CD4-positive, alpha-beta memory T cell (primary cell): ENCODE results near the gene ACTA2. TPM values are rescaled to one million over a fixed set of nuclear protein-coding genes. Genes with fewer than 3 reads are reported as not detected.
A peak's percentile ranks its signal among the peaks of the same experiment; 100 is the strongest.

Source experiments
- CTCF ChIA-PET: fragments of 350-600 bp; sonication (Branson Sonifier 250); formaldehyde crosslinking; loops from one replicate; lab custom pipeline; 2021; ENCODE audit warnings: inconsistent platforms; ENCODE audit not compliant: partially characterized antibody; lab: Charles Lee
- POLR2A ChIA-PET: fragments of 350-600 bp; sonication (Branson Sonifier 250); formaldehyde crosslinking; loops from one replicate; lab custom pipeline; 2021; ENCODE audit not compliant: partially characterized antibody; lab: Charles Lee
- DNase-seq, 5 donors: peaks; one replicate each; pipeline versions ENCODE4 v3.0.0 to v3.0.0-alpha.2; 2020 to 2022; ENCODE audit warnings: mixed read lengths in 1 of 5
- H3K27ac ChIP-seq: one replicate; pipeline ENCODE4 v1.7.0; 2013; ENCODE audit warnings: low read depth, low read length
- H3K27me3 ChIP-seq: 2 replicates; pipeline ENCODE4 v1.7.0; 2013; ENCODE audit warnings: mild to moderate bottlenecking, low read length, moderate library complexity; ENCODE audit not compliant: insufficient read depth
- H3K36me3 ChIP-seq: 2 replicates; pipeline ENCODE4 v1.7.0; 2013; ENCODE audit warnings: mild to moderate bottlenecking, low read length, moderate library complexity; ENCODE audit not compliant: insufficient read depth
- H3K4me1 ChIP-seq: 2 replicates; pipeline ENCODE4 v1.7.0; 2013; ENCODE audit warnings: mild to moderate bottlenecking, low read length, moderate library complexity; ENCODE audit not compliant: insufficient read depth
- H3K4me3 ChIP-seq, 2 donors: one replicate each; pipeline ENCODE4 v1.7.0; 2013; ENCODE audit warnings: low read length in 2 of 2, mild to moderate bottlenecking in 1 of 2
- H3K9me3 ChIP-seq, 2 donors: one replicate each; pipeline ENCODE4 v1.7.0; 2013; ENCODE audit warnings: low read length in 2 of 2, control low read depth in 1 of 2; ENCODE audit not compliant: control insufficient read depth in 1 of 2
- H3K27ac Mint-ChIP-seq, 7 donors: one replicate each; pipeline ENCODE4 v1.8.0; 2020 to 2021; ENCODE audit warnings: mixed read lengths in 7 of 7, mild to moderate bottlenecking in 6 of 7, inconsistent platforms in 3 of 7, moderate library complexity in 3 of 7
- H3K27me3 Mint-ChIP-seq, 2 donors: one replicate each; pipeline ENCODE4 v1.8.0; 2020 to 2021; ENCODE audit warnings: mixed read lengths in 2 of 2
- H3K36me3 Mint-ChIP-seq, 2 donors: one replicate each; pipeline ENCODE4 v1.8.0; 2020 to 2021; ENCODE audit warnings: mixed read lengths in 2 of 2, inconsistent platforms in 1 of 2, mild to moderate bottlenecking in 1 of 2
- H3K4me1 Mint-ChIP-seq, 4 donors: one replicate each; pipeline ENCODE4 v1.8.0; 2020 to 2021; ENCODE audit warnings: mixed read lengths in 4 of 4, mild to moderate bottlenecking in 1 of 4
- H3K4me3 Mint-ChIP-seq, 8 donors: one replicate each; pipeline ENCODE4 v1.8.0; 2020 to 2021; ENCODE audit warnings: mixed read lengths in 8 of 8, mild to moderate bottlenecking in 7 of 8, moderate library complexity in 6 of 8, inconsistent platforms in 3 of 8
- H3K9me3 Mint-ChIP-seq, 8 donors: one replicate each; pipeline ENCODE4 v1.8.0; 2020 to 2021; ENCODE audit warnings: mixed read lengths in 8 of 8, mild to moderate bottlenecking in 5 of 8, inconsistent platforms in 3 of 8, moderate library complexity in 1 of 8
- intact Hi-C: fragments of 100-400 bp; cut with micrococcal nuclease; formaldehyde crosslinking; loops from one replicate; pipeline ENCODE4 v1.15.1; 2023
- polyA plus RNA-seq, 2 donors: library from polyadenylated mRNA; unstranded; fragments of 300-500 nt; fragmentation: Illumina TruSeq; gene quantifications; one replicate each; pipeline ENCODE4 v1.2.3, GENCODE V29; 2021
- total RNA-seq, 2 experiments: library from RNA; stranded (reverse); gene quantifications; one replicate each; pipeline ENCODE4 v1.2.3, GENCODE V29; 2021

The ACTA2 gene
- total and polyA plus RNA-seq, 4 experiments from 2014 or later = 9.1 to 13.2 (median 11.5) TPM

- Histone ChIP-seq H3K27ac (no peak overlapping the region), H3K36me3 (no peaks in the 10 kb centered on the region), H3K27me3 (no peaks in the 10 kb centered on the region), H3K4me3 (no peak overlapping the region), H3K4me1 (peaks cover 25% of the 10 kb centered on the region), H3K9me3 (no peaks in the 10 kb centered on the region)
- H3K9me3 Mint-ChIP-seq = no peaks in the 10 kb centered on the region
- H3K36me3 Mint-ChIP-seq = peaks cover 0 to 3% of the 10 kb centered on the region in 2 donors
- intact Hi-C loops = no loop called here
- no peaks in the 10 kb centered on the region for H3K27me3 Mint-ChIP-seq
- CTCF ChIA-PET = interaction anchor here (0.7 to 2.0 kb wide), 6 partner anchors 26 to 257 kb away, joined by 3 to 9 read pairs (median 3); partner anchors contain the start of gene FAS
- POLR2A ChIA-PET = interaction anchor here (0.6 to 4.1 kb wide), 3 partner anchors 30 to 458 kb away, joined by 3 to 31 read pairs (median 3); partner anchors contain the start of gene FAS
- H3K27ac Mint-ChIP-seq = peak overlapping the region in 2 of 7 donors; percentile 38 to 68
- peaks cover 18 to 33% (median 26%) of the 10 kb centered on the region in 4 donors for H3K4me1 Mint-ChIP-seq
- no peak for DNase-seq
- H3K4me3 Mint-ChIP-seq = peak overlapping the region in 1 of 8 donors; percentile 37
Observed at GRCh38 chr10:88960802-88961201, 8.2 kb upstream of the ACTA2 start.

GRCh38 chr10:88958721-88959120, 6.1 kb upstream of the ACTA2 start:
- H3K9me3 Mint-ChIP-seq = no peaks in the 10 kb centered on the region
- ChIA-PET CTCF (interaction anchor here (0.9 kb wide), 1 partner anchor 13 kb away, joined by 3 read pairs; no protein-coding TSS in a partner anchor), POLR2A (interaction anchor here (1.3 kb wide), 1 partner anchor 32 kb away, joined by 3 read pairs; the partner anchor contains the start of gene FAS)

GRCh38 chr10:88957381-88957780, 4.8 kb upstream of the ACTA2 start:
- CTCF ChIA-PET = interaction anchor here (1.0 to 1.8 kb wide), 2 partner anchors 23 to 24 kb away, joined by 3 to 4 read pairs; no protein-coding TSS in a partner anchor
- Histone ChIP-seq H3K9me3 (no peaks in the 10 kb centered on the region), H3K4me3 (no peak overlapping the region), H3K36me3 (no peaks in the 10 kb centered on the region), H3K27ac (no peak overlapping the region), H3K27me3 (no peaks in the 10 kb centered on the region), H3K4me1 (peaks cover 15% of the 10 kb centered on the region)
- Mint-ChIP-seq H3K27me3 (no peaks in the 10 kb centered on the region), H3K27ac (peak overlapping the region in 1 of 7 donors; percentile 26), H3K9me3 (no peaks in the 10 kb centered on the region), H3K4me3 (no peak overlapping the region), H3K36me3 (peaks cover 0 to 5% of the 10 kb centered on the region in 2 donors), H3K4me1 (peaks cover 15 to 22% (median 19%) of the 10 kb centered on the region in 4 donors)
- intact Hi-C loops = no loop called here
- no peak for DNase-seq
- POLR2A ChIA-PET = interaction anchor here (0.6 to 0.9 kb wide), 2 partner anchors 36 to 77 kb away, joined by 3 read pairs; partner anchors contain the start of gene STAMBPL1

More at GRCh38 chr10:88958721-88959120, 6.1 kb upstream of the ACTA2 start:
- Histone ChIP-seq H3K27ac (no peak overlapping the region), H3K9me3 (no peaks in the 10 kb centered on the region), H3K4me1 (peaks cover 25% of the 10 kb centered on the region), H3K4me3 (no peak overlapping the region), H3K36me3 (no peaks in the 10 kb centered on the region), H3K27me3 (no peaks in the 10 kb centered on the region)
- Mint-ChIP-seq H3K27me3 (no peaks in the 10 kb centered on the region), H3K27ac (no peak overlapping the region), H3K4me1 (peaks cover 18 to 30% (median 24%) of the 10 kb centered on the region in 4 donors), H3K4me3 (no peak overlapping the region), H3K36me3 (peaks cover 0 to 5% of the 10 kb centered on the region in 2 donors)
- no peak for DNase-seq
- intact Hi-C loops = no loop called here

- no peak overlapping the region for H3K27ac ChIP-seq
- Mint-ChIP-seq H3K9me3 (no peaks in the 10 kb centered on the region), H3K36me3 (peaks cover 0 to 16% of the 10 kb centered on the region in 2 donors), H3K27ac (no peak overlapping the region), H3K27me3 (no peaks in the 10 kb centered on the region), H3K4me3 (no peak overlapping the region), H3K4me1 (peaks cover 0 to 16% (median 0%) of the 10 kb centered on the region in 4 donors)
- H3K27me3 ChIP-seq = no peaks in the 10 kb centered on the region
- no peaks in the 10 kb centered on the region for H3K36me3 ChIP-seq
- no peaks in the 10 kb centered on the region for H3K4me1 ChIP-seq
- ChIA-PET CTCF (interaction anchor here (0.6 to 1.4 kb wide), 6 partner anchors 12 to 76 kb away, joined by 3 to 4 read pairs (median 3); no protein-coding TSS in a partner anchor), POLR2A (no interaction called here)
- H3K4me3 ChIP-seq = no peak overlapping the region
- H3K9me3 ChIP-seq = no peaks in the 10 kb centered on the region
- no peak for DNase-seq
- intact Hi-C loops = no loop called here
Observed at GRCh38 chr10:88954458-88955083, 2.0 kb upstream of the ACTA2 start.

- no peaks in the 10 kb centered on the region for H3K9me3 Mint-ChIP-seq
- Histone ChIP-seq H3K27me3 (no peaks in the 10 kb centered on the region), H3K4me1 (no peaks in the 10 kb centered on the region), H3K4me3 (no peak overlapping the region), H3K9me3 (no peaks in the 10 kb centered on the region), H3K27ac (no peak overlapping the region), H3K36me3 (no peaks in the 10 kb centered on the region)
- POLR2A ChIA-PET = no interaction called here
- peaks cover 0 to 16% of the 10 kb centered on the region in 2 donors for H3K36me3 Mint-ChIP-seq
- no peak overlapping the region for H3K27ac Mint-ChIP-seq
- no peaks in the 10 kb centered on the region for H3K27me3 Mint-ChIP-seq
- intact Hi-C loops = no loop called here
- CTCF ChIA-PET = interaction anchor here (0.9 to 1.8 kb wide), 4 partner anchors 16 to 76 kb away, joined by 3 to 5 read pairs (median 3); no protein-coding TSS in a partner anchor
- DNase-seq = no peak
- no peak overlapping the region for H3K4me3 Mint-ChIP-seq
- H3K4me1 Mint-ChIP-seq = peaks cover 0 to 16% (median 0%) of the 10 kb centered on the region in 4 donors
Observed at GRCh38 chr10:88953662-88954061, 1.1 kb upstream of the ACTA2 start.

GRCh38 chr10:88949912-88950837, 2.4 kb downstream of the ACTA2 start:
- Histone ChIP-seq H3K9me3 (no peaks in the 10 kb centered on the region), H3K27ac (no peak overlapping the region), H3K27me3 (no peaks in the 10 kb centered on the region), H3K4me1 (no peaks in the 10 kb centered on the region), H3K36me3 (no peaks in the 10 kb centered on the region), H3K4me3 (no peak overlapping the region)
- H3K36me3 Mint-ChIP-seq = peaks cover 0 to 20% of the 10 kb centered on the region in 2 donors
- no peak for DNase-seq
- H3K4me3 Mint-ChIP-seq = no peak overlapping the region
- intact Hi-C loops = no loop called here
- peaks cover 0 to 16% (median 3%) of the 10 kb centered on the region in 4 donors for H3K4me1 Mint-ChIP-seq
- no peaks in the 10 kb centered on the region for H3K9me3 Mint-ChIP-seq
- H3K27ac Mint-ChIP-seq = no peak overlapping the region
- H3K27me3 Mint-ChIP-seq = no peaks in the 10 kb centered on the region
- POLR2A ChIA-PET = no interaction called here
- CTCF ChIA-PET = interaction anchor here (0.6 to 3.6 kb wide), 4 partner anchors 16 to 297 kb away, joined by 3 to 20 read pairs (median 4); no protein-coding TSS in a partner anchor
